Nucleus accumbens (tissue), 56 donors: ENCODE results near the gene HEY2.
"Not testable (repeated sequence)": the region's sequence is repeated elsewhere in the genome, so short reads cannot be mapped to it uniquely, and the experiment has no call there.

Source experiments
- DNase-seq, 56 donors: peaks; one replicate each; lab custom pipeline; 2025; lab: John Stamatoyannopoulos, UW

Gene HEY2

GRCh38 chr6:125749173-125749864, at the start of gene HEY2:
Gene HEY2, plus strand, starts transcription at chr6:125749632. Its CDS starts 145 bp downstream, at chr6:125749777.
- DNase-seq = peak; percentile 51 to 97 (median 92)

- peak in 46 of 56 donors; percentile 2 to 69 (median 38) for DNase-seq
Measured at GRCh38 chr6:125700581-125701353, 48.7 kb upstream of the HEY2 start.

GRCh38 chr6:125701354-125701668, 48.1 kb upstream of the HEY2 start:
- DNase-seq = no peak

- not testable (repeated sequence) for DNase-seq
Measured at GRCh38 chr6:125703882-125704281, 45.5 kb upstream of the HEY2 start.

- DNase-seq = no peak
Measured at GRCh38 chr6:125707615-125708243, 41.7 kb upstream of the HEY2 start.

GRCh38 chr6:125711013-125711675, 38.3 kb upstream of the HEY2 start:
- DNase-seq = no peak

- DNase-seq = no peak
Measured at GRCh38 chr6:125714441-125715090, 34.9 kb upstream of the HEY2 start.

- DNase-seq = no peak
Measured at GRCh38 chr6:125717120-125717731, 32.2 kb upstream of the HEY2 start.

- DNase-seq = no peak
Measured at GRCh38 chr6:125718109-125718508, 31.3 kb upstream of the HEY2 start.

- no peak for DNase-seq
Measured at GRCh38 chr6:125722886-125723285, 26.5 kb upstream of the HEY2 start.

- DNase-seq = no peak
Measured at GRCh38 chr6:125727216-125727615, 22.2 kb upstream of the HEY2 start.

- DNase-seq = peak in 1 of 56 donors; percentile 23
Measured at GRCh38 chr6:125728739-125729138, 20.7 kb upstream of the HEY2 start.

- DNase-seq = no peak
Measured at GRCh38 chr6:125729983-125730382, 19.4 kb upstream of the HEY2 start.

GRCh38 chr6:125732398-125732797, 17.0 kb upstream of the HEY2 start:
- no peak for DNase-seq

GRCh38 chr6:125733516-125734300, 15.7 kb upstream of the HEY2 start:
- no peak for DNase-seq

- DNase-seq = no peak
Measured at GRCh38 chr6:125738276-125738675, 11.2 kb upstream of the HEY2 start.

- no peak for DNase-seq
Measured at GRCh38 chr6:125739364-125739763, 10.1 kb upstream of the HEY2 start.

- DNase-seq = no peak
Measured at GRCh38 chr6:125741336-125741735, 8.1 kb upstream of the HEY2 start.

GRCh38 chr6:125742024-125742423, 7.4 kb upstream of the HEY2 start:
- DNase-seq = no peak
